Mucosa of descending colon (tissue), 3 donors: ENCODE measurements around the gene SLC38A1. TPM values are rescaled to one million over a fixed set of nuclear protein-coding genes. Genes with fewer than 3 reads are reported as not detected.
A peak's percentile ranks its signal among the peaks of the same experiment; 100 is the strongest.

Experiments
- ATAC-seq: fragments of 200-7000 bp; cut with Tn5 transposase; one replicate; pipeline ENCODE4 v1.9.1; 2020; ENCODE audit warnings: mild to moderate bottlenecking, moderate library complexity
- DNase-seq, 3 donors: peaks; one replicate each; pipeline ENCODE4 v3.0.0-alpha.2; 2020
- H3K36me3 ChIP-seq: fragments of 200-600 bp; one replicate; pipeline ENCODE4 v1.8.0; 2021; ENCODE audit warnings: low read depth, mild to moderate bottlenecking
- H3K4me1 ChIP-seq: fragments of 200-600 bp; one replicate; pipeline ENCODE4 v1.8.0; 2021; ENCODE audit warnings: low read depth, mild to moderate bottlenecking
- H3K4me3 ChIP-seq: fragments of 200-600 bp; one replicate; pipeline ENCODE4 v1.8.0; 2021; ENCODE audit warnings: mild to moderate bottlenecking
- H3K9me3 ChIP-seq: fragments of 200-600 bp; one replicate; pipeline ENCODE4 v1.8.0; 2021; ENCODE audit warnings: mild to moderate bottlenecking
- CTCF ChIP-seq: fragments of 200-600 bp; IDR thresholded peaks from one replicate; pipeline ENCODE4 v1.8.0; 2022; ENCODE audit warnings: antibody characterized with exemption, mild to moderate bottlenecking
- intact Hi-C, 2 donors: fragments of 100-400 bp; cut with DNase I in 1 of 2; cut with micrococcal nuclease in 1 of 2; formaldehyde crosslinking; loops; one replicate each; pipeline versions ENCODE4 v1.11.0 to v1.11.1; 2022; cut with DNase I, micrococcal nuclease
- total RNA-seq, 3 donors: library from RNA; stranded (reverse); fragmentation: NEBNext Ultra II Directional in 2 of 3; extraction: Animal tissue kit (Norgen Biotek cat#: 25700) in 2 of 3; gene quantifications; one replicate each; pipeline versions ENCODE4 v1.2.1 to v1.2.4, GENCODE V29; 2021 to 2023
- donor health status: DM: no; HTN: no; CAD: no; lungs with moderate emphysema.
- donor health status: DM: no; HTN: no; CAD: no.
- donor health status: DM: no; HTN: yes; CAD: no.

Gene SLC38A1
- total RNA-seq, 3 donors from 2014 or later: 116 to 157 (median 132) TPM

- Histone ChIP-seq H3K36me3 (no peaks in the 10 kb centered on the region), H3K4me1 (peaks cover 35% of the 10 kb centered on the region), H3K9me3 (no peaks in the 10 kb centered on the region), H3K4me3 (no peak overlapping the region)
- TF ChIP-seq CTCF: no peak
- intact Hi-C loops: no loop called here
- ATAC-seq (peak; percentile 72), DNase-seq (peak; percentile 49 to 77 (median 51))
These were observed 54.0 kb downstream of the SLC38A1 start for GRCh38 chr12:46214668-46215436.

- no peaks in the 10 kb centered on the region for H3K36me3 ChIP-seq
- no peak overlapping the region for H3K4me3 ChIP-seq
- no peaks in the 10 kb centered on the region for H3K9me3 ChIP-seq
- TF ChIP-seq CTCF: no peak
- intact Hi-C loops: no loop called here
- ATAC-seq: no peak
- peaks cover 15% of the 10 kb centered on the region for H3K4me1 ChIP-seq
- DNase-seq: no peak
These were observed 56.5 kb downstream of the SLC38A1 start for GRCh38 chr12:46212108-46212982.

GRCh38 chr12:46210873-46211439 is 57.9 kb downstream of the SLC38A1 start:
- Histone ChIP-seq H3K36me3 (no peaks in the 10 kb centered on the region), H3K4me3 (no peak overlapping the region), H3K9me3 (no peaks in the 10 kb centered on the region), H3K4me1 (peaks cover 8% of the 10 kb centered on the region)
- no peak for TF ChIP-seq CTCF
- intact Hi-C loops: no loop called here
- ATAC-seq (no peak), DNase-seq (no peak)

- Histone ChIP-seq H3K36me3 (no peaks in the 10 kb centered on the region), H3K4me3 (no peak overlapping the region), H3K9me3 (no peaks in the 10 kb centered on the region), H3K4me1 (peaks cover under 1% of the 10 kb centered on the region)
- intact Hi-C loops: no loop called here
- DNase-seq (peak; percentile 42 to 81 (median 49)), ATAC-seq (peak; percentile 89)
- no peak for TF ChIP-seq CTCF
These were observed 58.6 kb downstream of the SLC38A1 start for GRCh38 chr12:46209914-46210872.

GRCh38 chr12:46209170-46209569 is 59.7 kb downstream of the SLC38A1 start:
- TF ChIP-seq CTCF: no peak
- DNase-seq (no peak), ATAC-seq (no peak)
- Histone ChIP-seq H3K4me1 (no peaks in the 10 kb centered on the region), H3K4me3 (no peak overlapping the region), H3K9me3 (no peaks in the 10 kb centered on the region), H3K36me3 (no peaks in the 10 kb centered on the region)
- intact Hi-C loops: no loop called here
